MM.1S (cell line): ENCODE results near the gene KIF16B.

Experiments
- DNase-seq: peaks from one replicate; pipeline ENCODE4 v3.0.0-alpha.2; 2015
- H2AFZ ChIP-seq: fragments of 300-600 bp; sonication (generic); 2 replicates; pipeline ENCODE4 v1.6.0; 2016; ENCODE audit warnings: antibody characterized with exemption, low read length
- H3F3A ChIP-seq: fragments of 300-600 bp; sonication (generic); 2 replicates; pipeline ENCODE4 v1.6.1; 2016; ENCODE audit warnings: mild to moderate bottlenecking, antibody characterized with exemption, low read length, moderate library complexity, mixed read lengths; ENCODE audit not compliant: insufficient read depth
- H3K27ac ChIP-seq: fragments of 300-600 bp; sonication (generic); 2 replicates; pipeline ENCODE4 v1.5.1; 2016; ENCODE audit warnings: mild to moderate bottlenecking, low read length
- H3K27me3 ChIP-seq: fragments of 300-600 bp; sonication (generic); replicated peaks from 2 replicates; pipeline ENCODE4 v1.6.0; 2016; ENCODE audit warnings: low read length; ENCODE audit not compliant: insufficient read depth
- H3K36me3 ChIP-seq: fragments of 300-600 bp; sonication (generic); replicated peaks from 2 replicates; pipeline ENCODE4 v1.6.1; 2016; ENCODE audit warnings: mild to moderate bottlenecking, low read length, mixed read lengths; ENCODE audit not compliant: insufficient read depth
- H3K4me1 ChIP-seq: fragments of 300-600 bp; sonication (generic); 2 replicates; pipeline ENCODE4 v1.6.1; 2016; ENCODE audit warnings: low read length, mixed read lengths
- H3K4me2 ChIP-seq: fragments of 300-600 bp; sonication (generic); 2 replicates; pipeline ENCODE4 v1.6.0; 2016; ENCODE audit warnings: low read depth, low read length
- H3K4me3 ChIP-seq: fragments of 300-600 bp; sonication (generic); 2 replicates; pipeline ENCODE4 v1.5.1; 2016; ENCODE audit warnings: low read length, mixed read lengths
- H3K79me2 ChIP-seq: fragments of 300-600 bp; sonication (generic); 2 replicates; pipeline ENCODE4 v1.6.1; 2016; ENCODE audit warnings: mixed run types, low read length, mixed read lengths
- H3K9ac ChIP-seq: fragments of 300-600 bp; sonication (generic); 2 replicates; pipeline ENCODE4 v1.6.1; 2016; ENCODE audit warnings: low read length, mixed read lengths
- H3K9me2 ChIP-seq: fragments of 300-600 bp; sonication (generic); replicated peaks from 2 replicates; pipeline ENCODE4 v1.6.1; 2016; ENCODE audit warnings: mild to moderate bottlenecking, low read length, mixed read lengths; ENCODE audit not compliant: insufficient read depth
- H3K9me3 ChIP-seq: fragments of 300-600 bp; sonication (generic); replicated peaks from 2 replicates; pipeline ENCODE4 v1.6.1; 2016; ENCODE audit warnings: mild to moderate bottlenecking, low read length, mixed read lengths; ENCODE audit not compliant: insufficient read depth
- H4K20me1 ChIP-seq: fragments of 300-600 bp; sonication (generic); 2 replicates; pipeline ENCODE4 v1.6.1; 2016; ENCODE audit warnings: mild to moderate bottlenecking, low read length, moderate library complexity, mixed read lengths; ENCODE audit not compliant: insufficient read depth
- CTCF ChIP-seq: fragments of 300-600 bp; sonication (generic); IDR thresholded peaks from 2 replicates; pipeline ENCODE4 v1.5.1; 2016; ENCODE audit warnings: antibody characterized with exemption, low read length, mixed read lengths
- EZH2 ChIP-seq: fragments of 300-600 bp; sonication (generic); optimal IDR thresholded peaks from 2 replicates; pipeline ENCODE3; 2017; ENCODE audit warnings: low read depth, mild to moderate bottlenecking, antibody characterized with exemption, low read length, mixed read lengths
- EZH2phosphoT487 ChIP-seq: fragments of 300-600 bp; sonication (generic); IDR thresholded peaks from 2 replicates; pipeline ENCODE4 v1.6.1; 2018; ENCODE audit warnings: antibody characterized with exemption, low read length

The KIF16B gene

GRCh38 chr20:16287776-16288175, 285.5 kb downstream of the KIF16B start:
- Histone ChIP-seq H3K79me2 (no peaks in the 10 kb centered on the region), H2AFZ (no peak overlapping the region), H3F3A (no peaks in the 10 kb centered on the region), H3K4me1 (no peaks in the 10 kb centered on the region), H3K27me3 (no peaks in the 10 kb centered on the region), H3K9ac (no peak overlapping the region), H4K20me1 (no peaks in the 10 kb centered on the region), H3K27ac (no peak overlapping the region), H3K36me3 (no peaks in the 10 kb centered on the region), H3K9me3 (no peaks in the 10 kb centered on the region), H3K4me3 (no peak overlapping the region), H3K4me2 (no peak overlapping the region), H3K9me2 (no peaks in the 10 kb centered on the region)
- no peak for DNase-seq
- TF ChIP-seq EZH2 (no peak), EZH2phosphoT487 (no peak), CTCF (no peak)

GRCh38 chr20:16286601-16287000, 286.6 kb downstream of the KIF16B start:
- no peak overlapping the region for H2AFZ ChIP-seq
- DNase-seq: no peak

GRCh38 chr20:16284385-16285100, 288.7 kb downstream of the KIF16B start:
- H3K4me2 ChIP-seq: no peak overlapping the region
- H3K27ac ChIP-seq: no peak overlapping the region
- no peaks in the 10 kb centered on the region for H3K9me2 ChIP-seq
- no peak overlapping the region for H2AFZ ChIP-seq
- DNase-seq: no peak
- H3K9ac ChIP-seq: no peak overlapping the region
- H3K4me3 ChIP-seq: no peak overlapping the region
- no peaks in the 10 kb centered on the region for H3K9me3 ChIP-seq
- no peaks in the 10 kb centered on the region for H3K4me1 ChIP-seq
- no peak for TF ChIP-seq CTCF
- TF ChIP-seq EZH2: no peak
- no peak for TF ChIP-seq EZH2phosphoT487
- H4K20me1 ChIP-seq: no peaks in the 10 kb centered on the region
- H3K36me3 ChIP-seq: no peaks in the 10 kb centered on the region
- no peaks in the 10 kb centered on the region for H3K79me2 ChIP-seq
- H3F3A ChIP-seq: no peaks in the 10 kb centered on the region
- H3K27me3 ChIP-seq: no peaks in the 10 kb centered on the region

More at GRCh38 chr20:16286601-16287000, 286.6 kb downstream of the KIF16B start:
- H3K4me3 ChIP-seq: no peak overlapping the region
- H3K4me1 ChIP-seq: no peaks in the 10 kb centered on the region
- no peaks in the 10 kb centered on the region for H3K9me3 ChIP-seq
- no peaks in the 10 kb centered on the region for H3K9me2 ChIP-seq
- H3K27me3 ChIP-seq: no peaks in the 10 kb centered on the region
- H3K4me2 ChIP-seq: no peak overlapping the region
- H3K79me2 ChIP-seq: no peaks in the 10 kb centered on the region
- no peak overlapping the region for H3K9ac ChIP-seq
- no peak overlapping the region for H3K27ac ChIP-seq
- H3F3A ChIP-seq: no peaks in the 10 kb centered on the region
- no peaks in the 10 kb centered on the region for H4K20me1 ChIP-seq
- TF ChIP-seq EZH2 (no peak), EZH2phosphoT487 (no peak)
- no peaks in the 10 kb centered on the region for H3K36me3 ChIP-seq

GRCh38 chr20:16283978-16284377, 289.3 kb downstream of the KIF16B start:
- no peaks in the 10 kb centered on the region for H4K20me1 ChIP-seq
- H3K4me1 ChIP-seq: no peaks in the 10 kb centered on the region
- no peaks in the 10 kb centered on the region for H3K9me3 ChIP-seq
- no peaks in the 10 kb centered on the region for H3K36me3 ChIP-seq
- no peak overlapping the region for H2AFZ ChIP-seq
- no peaks in the 10 kb centered on the region for H3K79me2 ChIP-seq
- no peak overlapping the region for H3K27ac ChIP-seq
- H3K4me2 ChIP-seq: no peak overlapping the region
- H3K27me3 ChIP-seq: no peaks in the 10 kb centered on the region
- H3K9ac ChIP-seq: no peak overlapping the region
- DNase-seq: no peak
- no peaks in the 10 kb centered on the region for H3K9me2 ChIP-seq
- H3F3A ChIP-seq: no peaks in the 10 kb centered on the region
- H3K4me3 ChIP-seq: no peak overlapping the region
- TF ChIP-seq EZH2: no peak
